Stimulated activated CD8-positive, alpha-beta memory T cell treated with anti-CD3 and anti-CD28 coated beads, Interleukin-4, amount 100 ng/mL, for 4 hours (primary cell): ENCODE results near the gene LY86.

ENCODE experiments used
- DNase-seq, 2 donors: peaks; one replicate each; pipeline ENCODE4 v3.0.0-alpha.2; 2020; ENCODE audit warnings: low read depth in 2 of 2, low spot score in 1 of 2

The LY86 gene

DNA sequence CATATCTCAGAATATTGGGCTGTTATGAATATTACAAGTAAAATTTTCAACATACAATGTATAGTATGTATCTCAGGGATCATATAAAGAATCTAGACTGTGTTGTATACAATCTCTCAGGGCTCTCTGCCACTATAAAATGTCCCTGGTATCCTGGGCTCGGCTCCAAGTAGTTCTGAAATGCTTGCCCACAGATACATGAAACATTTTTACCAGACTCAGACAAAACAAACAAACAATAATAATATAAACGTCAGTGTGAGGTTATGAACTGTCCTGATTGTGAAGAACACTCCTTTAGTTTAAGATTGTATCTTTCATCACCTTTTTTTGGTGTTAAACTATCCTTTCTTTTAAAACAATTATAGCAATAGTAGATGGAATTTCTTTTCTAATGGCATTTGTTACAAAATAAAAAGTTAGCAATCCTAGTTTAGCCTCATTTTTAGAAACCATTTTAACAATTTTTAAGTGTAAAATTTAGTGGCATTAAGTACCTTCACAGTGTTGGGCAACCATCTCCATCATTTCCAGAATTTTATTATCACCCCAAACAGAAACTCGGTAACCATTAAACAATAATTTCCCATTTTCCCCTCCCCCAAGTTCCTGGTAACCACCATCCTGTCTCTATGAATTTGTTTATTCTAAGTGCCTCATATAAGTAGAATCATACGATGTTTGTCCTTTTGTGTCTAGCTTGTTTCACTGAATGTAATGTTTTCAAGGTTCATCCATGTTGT lies 17.4 kb upstream of the LY86 start:
- DNase-seq = no peak

DNA sequence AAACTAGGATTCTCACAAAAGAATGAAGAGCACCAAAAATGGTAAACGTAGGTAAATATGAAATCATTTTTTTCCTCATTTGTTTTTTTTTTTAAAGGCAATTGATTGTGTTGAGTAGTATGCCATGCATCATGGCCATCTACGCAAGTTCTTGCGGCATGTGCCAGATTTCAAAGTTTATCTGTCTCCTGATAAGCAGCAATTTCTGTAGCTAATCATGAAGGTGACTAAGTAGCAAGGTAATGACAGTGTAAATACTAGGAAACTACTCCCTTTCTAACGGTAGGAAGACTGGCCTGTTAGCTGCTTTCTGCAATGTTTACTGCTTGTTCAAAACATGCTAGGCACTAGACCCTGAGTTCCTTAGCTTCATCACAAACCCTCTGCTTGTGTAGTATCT lies 13.4 kb upstream of the LY86 start:
- DNase-seq = no peak

DNA sequence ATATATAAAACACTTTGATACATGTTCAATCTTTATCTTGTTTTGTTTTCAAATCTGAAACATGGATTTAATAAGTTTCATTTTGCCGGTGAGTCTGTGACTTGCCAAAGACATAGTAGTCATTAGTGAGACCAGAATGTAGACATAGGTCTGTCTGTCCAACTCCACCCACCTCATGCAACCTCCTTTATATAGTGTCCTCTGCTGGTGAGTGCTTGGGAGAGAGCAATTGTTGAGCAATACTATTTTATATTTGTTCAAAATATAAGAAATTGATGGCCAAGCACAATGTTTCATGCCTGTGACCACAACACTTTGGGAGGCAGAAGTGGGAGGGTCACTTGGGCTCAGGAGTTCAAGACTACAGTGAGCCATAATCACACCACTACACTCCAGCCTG lies 10.8 kb upstream of the LY86 start:
- no peak for DNase-seq

DNA sequence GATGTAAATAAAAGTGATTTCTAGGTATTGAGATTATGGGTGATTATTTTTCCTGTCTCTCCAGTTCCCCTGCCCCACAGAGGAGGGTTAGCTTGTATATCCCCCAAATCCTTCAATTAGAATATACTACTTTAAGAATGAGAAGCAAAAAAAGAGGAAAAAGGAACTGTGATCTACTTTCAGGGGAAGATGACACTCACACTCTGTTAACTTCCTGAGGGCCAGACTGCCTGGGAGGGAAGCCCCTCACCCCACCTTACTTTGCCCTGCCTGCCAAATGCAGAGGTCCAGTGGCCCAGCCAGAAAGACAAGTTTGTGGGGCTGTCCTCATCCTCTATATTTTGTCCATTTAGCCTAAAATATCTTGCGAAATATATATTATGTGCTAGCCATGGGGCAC lies 9.2 kb upstream of the LY86 start:
- DNase-seq = no peak

DNA sequence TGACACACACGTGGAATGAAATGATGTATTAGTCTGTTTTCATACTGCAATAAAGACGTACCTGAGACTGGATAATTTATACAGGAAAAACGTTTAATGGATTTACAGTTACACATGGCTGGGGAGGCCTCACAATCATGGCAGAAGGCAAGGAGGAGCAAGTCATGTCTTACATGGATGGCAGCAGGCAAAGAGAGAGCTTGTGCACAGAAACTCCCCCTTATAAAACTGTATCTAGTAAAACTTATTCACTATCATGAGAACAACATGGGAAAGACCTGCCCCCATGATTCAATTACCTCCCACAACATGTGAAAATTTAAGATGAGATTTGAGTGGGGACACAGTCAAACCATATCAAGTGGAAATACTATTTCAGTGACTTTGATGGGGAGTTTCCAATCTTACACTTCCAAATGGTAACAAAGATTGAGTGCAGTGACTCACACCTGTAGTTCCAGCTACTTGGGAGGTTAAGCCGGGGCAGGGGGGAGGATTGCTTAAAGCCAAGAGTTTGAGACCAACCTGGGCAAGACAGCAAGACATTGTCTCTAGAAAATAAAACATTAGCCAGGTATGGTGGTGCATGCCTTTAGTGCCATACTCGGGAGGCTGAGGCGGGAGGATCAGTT lies 8.2 kb upstream of the LY86 start:
- DNase-seq = no peak

DNA sequence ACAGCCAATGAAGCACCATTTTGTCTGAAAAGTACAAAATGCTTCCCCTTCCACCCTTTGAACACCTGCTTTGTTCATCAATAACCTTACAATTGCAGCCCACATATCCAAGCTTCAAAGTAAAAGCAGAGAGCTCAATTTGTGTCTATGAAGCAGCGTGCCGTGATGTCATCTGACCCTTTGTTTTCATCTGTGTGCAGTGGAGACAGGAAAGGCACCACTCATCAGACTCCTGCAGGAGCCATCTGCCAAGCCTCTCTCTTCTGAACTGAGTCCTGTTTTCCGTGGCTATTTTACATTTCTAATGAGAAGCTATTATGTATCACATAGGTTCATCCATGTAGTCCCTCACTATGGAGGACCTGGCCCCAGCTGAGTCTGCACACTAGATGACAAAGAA lies 7.5 kb upstream of the LY86 start:
- DNase-seq = no peak

DNA sequence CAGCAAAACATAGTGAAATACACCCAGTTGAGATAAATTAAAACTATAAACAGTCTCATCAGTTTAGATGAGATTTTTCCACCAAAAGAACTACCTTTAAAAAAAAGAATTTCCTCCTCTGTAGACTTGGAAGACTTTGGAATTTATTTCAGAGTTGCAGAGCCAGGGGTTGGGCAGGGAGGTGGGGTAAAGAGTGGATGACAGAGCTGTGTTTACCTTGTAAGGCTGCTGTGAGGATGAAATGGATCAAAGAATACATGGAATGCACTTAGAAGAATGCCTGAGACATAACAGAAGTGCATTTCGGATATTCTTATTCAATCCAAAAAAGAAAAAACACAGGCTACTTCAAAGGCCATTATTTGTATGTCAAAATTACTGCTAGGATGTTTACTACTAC lies 6.4 kb upstream of the LY86 start:
- no peak for DNase-seq

DNA sequence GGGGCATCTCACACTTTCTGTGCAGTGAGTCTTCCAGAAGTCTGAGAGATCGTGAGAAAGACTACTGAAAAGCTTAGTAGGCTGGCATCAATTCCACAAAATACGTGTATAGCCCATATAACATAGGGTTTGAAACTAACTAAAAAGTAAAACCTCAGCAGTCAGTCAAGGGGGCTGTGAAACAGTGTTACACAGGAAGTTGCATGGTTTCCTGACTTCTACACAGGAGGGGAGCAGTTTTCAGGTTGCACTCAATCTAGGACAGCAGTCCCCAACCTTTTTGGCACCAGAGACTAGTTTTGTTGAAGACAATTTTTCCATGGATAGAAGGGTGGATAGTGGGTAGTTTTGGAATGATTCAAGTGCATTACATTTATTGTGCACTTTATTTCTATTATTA lies 4.7 kb upstream of the LY86 start:
- no peak for DNase-seq

DNA sequence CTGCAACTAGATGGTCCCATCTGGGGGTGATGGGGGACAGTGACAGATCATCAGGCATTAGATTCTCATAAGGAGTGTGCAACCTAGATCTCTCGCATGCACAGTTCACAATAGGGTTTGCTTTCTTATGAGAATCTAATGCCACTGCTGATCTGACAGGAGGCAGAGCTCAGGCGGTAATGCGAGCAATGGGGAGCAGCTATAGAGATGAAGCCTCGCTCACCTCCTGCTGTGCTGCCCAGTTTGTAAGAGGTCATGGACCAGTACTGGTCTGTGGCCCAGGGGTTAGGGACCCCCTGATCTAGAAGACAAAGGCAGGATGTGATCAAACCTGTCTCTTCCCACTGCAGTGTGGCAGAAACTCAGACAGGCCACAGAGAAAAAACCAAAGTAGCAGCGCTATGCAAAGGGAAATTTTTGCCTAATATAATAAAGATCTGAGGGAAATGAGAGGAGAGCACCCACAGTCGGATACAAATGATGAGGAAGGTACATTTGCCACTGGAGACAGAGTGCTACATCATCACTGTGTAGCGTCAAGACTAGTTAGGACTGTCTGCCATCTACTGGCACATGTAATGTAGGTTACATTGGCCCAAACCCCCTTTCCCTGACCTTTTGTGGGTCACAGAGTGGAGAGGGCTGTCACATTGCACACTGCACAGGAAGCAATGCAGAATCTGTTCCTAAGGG lies 4.1 kb upstream of the LY86 start:
- DNase-seq = no peak

DNA sequence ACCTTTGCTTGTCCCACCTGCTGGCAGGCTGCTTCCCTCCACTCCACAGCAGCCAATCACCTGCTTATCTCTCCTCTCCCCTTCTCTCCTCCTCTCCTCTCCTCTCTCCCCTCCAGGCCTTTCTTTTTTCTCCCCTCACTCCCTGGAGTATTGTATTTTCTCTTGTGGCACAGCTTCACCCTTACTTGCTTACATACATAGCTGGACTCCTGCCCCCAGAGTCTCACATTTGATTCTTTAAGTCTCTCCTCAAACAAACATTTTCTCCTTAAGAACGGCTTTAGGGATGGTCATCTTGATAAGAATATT lies 3.6 kb upstream of the LY86 start:
- DNase-seq = no peak

DNA sequence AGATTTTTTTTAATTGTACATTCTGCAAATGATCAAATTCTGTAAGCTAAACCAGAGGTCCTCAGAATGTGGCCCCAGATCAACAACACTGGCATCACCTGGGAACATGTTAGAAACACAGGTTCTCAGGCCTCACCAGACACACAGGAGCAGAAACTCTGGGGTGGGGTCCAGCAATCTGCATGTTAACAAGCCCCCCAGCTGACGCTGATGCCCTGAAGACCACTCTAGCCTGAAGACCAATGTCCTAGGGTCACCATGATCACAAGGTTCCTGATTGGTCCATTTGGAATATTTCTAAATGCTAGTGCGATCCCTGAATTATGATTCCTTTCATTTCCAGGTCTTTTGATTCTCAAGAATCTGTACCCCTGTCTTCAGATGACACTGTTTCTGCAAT lies 2.4 kb upstream of the LY86 start:
- no peak for DNase-seq

DNA sequence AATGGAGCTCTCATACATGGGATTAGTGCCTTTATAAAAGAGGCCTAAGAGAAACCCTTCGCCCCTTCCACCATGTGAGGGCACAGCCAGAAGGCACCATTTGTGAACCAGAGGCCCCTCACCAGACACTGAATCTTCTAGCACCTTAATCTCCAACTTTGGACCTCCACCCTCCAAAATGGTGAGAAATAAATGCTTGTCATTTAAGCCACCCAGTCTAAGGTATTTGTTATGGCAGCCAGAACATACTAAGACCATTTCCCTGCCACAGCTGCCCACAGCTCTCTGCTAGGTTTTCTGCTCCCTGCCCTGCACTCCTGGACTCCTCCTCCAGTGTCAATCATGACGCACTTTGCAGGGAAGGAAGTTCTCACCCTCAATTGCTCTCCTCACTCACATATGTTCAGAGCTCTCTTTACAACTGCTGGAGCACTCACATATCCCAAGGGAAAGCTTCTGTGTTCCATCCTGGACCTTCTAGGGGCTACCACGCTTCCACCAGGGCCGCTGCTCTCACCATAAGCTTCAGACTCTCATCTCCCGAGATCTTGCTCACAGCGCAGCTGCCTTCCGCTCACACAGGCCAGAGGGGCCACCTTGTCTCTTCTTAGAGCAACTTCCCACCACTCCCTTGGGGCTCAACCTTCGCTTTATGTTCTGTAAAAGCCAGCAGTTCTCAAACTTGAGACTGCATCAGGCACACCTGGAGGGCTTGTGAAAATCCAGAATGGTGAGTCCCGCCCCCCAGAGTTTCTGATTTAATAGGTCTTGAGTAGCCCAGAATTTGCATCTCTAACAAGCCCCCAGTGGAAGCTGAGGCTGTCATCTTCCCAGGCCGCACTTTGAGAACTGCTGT lies 1.6 kb upstream of the LY86 start:
- no peak for DNase-seq

DNA sequence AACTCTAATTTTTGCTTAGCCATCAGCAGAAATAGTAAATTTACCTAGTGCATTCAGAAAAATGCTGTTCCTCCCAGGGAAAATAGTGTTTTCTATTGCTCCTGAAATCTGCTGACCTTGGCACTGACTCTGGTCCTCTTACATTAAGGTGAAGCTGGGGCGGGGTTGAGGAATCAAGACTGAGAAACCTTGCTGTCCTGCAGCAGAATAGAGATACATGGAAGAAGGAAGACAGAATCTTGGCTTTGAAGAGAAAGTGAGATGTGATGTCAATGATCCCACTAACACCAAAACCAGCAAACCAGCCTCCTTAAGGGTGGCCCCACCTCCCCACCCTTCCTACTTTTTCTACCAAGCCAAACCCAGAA lies 840 bp upstream of the LY86 start:
- no peak for DNase-seq

DNA sequence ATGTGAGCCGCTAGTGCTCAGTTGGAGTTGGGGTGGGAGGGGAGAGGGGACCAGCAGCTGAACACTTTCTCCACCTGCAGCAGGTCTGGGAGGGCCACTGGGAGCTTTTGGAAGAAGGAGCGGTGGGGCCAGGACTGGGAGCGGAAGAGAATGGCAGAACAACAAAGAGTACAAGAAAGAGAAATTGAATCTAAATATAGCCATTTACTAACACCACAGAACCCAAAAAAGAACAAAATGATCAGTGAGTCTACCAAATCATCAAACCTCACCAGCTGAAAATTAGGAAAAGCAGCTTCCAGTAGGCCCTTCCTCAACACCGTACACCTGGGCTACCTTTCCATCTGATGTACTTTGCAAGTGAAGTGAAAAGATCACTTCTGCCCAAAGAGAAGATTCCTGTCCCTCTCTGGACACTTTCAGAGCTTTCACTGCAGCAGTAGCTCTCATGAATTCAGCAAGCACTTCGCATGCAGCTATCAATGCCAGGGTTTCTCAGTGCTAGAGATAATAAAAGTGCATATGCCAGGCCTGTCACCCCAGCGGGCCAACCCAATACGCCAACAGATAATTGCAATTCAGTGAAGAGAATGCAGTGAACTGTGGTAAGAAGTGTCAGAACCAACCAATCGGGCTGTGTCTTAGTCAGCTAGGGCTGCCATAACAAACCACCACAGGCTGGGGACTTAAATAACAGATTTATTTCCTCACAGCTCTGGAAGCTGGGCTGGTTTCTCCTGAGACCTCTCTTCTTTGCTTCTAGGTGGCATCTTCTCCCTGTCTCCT lies 597 bp downstream of the LY86 start:
- no peak for DNase-seq

DNA sequence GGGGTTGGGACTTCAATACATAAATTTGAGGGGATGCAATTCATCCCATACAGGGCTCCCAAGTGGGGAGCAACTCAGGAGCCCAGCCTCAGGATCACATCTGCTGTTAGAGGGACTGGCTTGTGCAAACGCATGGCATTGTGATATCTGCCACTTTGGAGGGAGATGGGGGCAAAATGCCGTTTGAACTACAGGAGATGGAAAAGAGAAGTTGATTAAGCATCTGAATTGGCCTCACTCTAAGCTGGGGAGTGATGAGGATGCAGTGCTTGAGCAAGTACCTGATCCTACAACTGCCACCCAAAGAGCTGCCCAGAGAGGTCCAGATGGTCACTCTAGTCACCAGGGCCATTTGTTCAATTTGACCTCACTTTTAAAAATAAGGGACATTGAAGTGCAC lies 2.0 kb downstream of the LY86 start:
- no peak for DNase-seq

DNA sequence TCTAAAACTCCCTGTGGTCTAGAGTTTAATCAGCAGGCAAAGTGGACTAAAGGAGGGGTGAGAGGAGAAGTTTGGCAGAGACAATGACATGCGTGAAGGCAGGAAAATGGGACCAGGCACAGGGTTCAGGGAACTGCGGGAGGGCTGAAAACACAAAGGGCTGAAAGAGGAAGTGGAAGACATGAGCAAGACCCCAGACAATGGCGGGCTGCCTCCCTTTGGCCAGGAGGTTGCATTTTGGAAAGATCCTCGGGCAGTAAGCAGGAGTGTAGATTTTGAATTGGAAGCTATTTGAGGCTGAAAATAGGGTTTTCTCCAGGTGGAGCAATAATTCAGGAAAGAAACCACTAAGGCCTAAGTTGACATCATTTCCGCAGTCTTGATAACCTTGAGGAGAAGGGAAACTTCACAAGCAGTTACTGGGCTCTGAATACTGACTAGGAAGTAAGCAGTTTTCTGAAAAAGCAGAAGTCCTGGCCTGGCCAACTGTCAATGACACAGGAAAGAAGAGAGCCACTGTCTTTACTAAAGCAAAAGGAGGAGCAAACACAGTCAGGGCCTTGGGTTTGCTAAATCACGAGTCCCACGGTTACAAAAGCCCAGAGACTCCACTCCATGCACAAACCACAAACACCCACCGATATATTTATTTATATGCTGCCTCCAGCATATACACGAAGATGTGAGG lies 3.4 kb downstream of the LY86 start:
- DNase-seq = no peak

DNA sequence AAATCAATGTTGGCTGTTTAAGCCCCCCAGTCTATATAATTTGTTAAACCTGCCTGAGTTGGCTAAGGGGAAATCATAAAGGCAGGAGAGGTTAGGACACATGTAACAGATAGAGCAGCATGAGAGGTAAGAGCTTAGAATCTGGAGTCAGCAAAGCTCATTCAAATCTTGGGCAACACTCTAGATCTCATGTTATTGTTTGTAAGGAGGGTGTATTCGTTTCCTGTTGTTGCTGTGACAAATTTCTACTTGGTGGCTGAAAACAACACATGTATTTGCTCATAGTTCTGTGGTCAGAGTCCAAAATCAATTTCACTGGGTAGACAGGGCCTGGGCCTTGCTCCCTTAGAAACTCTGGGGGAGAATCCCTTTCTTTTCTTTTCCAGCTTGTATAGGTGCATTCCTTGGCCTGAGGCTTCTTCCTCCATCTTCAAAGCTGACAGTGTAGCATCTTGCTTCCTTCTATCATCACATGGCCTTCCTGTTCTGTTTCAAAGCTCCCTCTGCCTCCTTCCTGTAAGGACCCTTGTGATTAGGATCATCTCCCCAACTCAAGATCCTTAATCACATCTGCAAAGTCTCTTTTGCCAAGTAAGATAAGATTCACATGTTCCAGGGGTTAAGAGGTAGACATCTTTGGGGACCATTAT lies 4.4 kb downstream of the LY86 start:
- DNase-seq = no peak

DNA sequence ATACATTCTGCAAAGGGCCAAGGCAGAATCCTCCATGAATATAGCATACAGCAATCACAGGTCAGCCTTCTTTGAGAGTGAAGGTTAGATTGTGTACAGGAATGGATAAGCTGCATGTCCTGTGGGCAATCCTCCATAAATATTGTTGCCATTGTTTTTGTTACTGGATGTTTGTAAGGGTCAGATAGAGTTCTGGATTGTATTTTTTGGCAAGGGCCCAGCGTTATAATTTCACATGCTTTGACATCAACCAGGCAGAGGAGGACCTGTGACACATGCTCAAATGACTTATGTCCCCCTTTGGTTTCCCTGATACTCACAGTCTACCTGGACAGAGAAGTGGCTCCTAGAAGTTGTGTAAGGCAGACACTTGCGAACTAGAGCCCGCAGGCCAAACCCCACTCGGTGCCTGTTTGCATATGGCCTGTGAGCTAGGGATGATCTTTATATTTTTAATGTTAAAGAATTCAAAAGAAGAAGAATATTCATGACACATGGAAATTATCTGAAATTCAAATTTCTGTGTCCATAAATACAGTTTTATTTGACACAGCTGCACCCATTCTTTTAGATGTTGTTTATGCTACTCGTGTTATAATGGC lies 5.4 kb downstream of the LY86 start:
- no peak for DNase-seq

DNA sequence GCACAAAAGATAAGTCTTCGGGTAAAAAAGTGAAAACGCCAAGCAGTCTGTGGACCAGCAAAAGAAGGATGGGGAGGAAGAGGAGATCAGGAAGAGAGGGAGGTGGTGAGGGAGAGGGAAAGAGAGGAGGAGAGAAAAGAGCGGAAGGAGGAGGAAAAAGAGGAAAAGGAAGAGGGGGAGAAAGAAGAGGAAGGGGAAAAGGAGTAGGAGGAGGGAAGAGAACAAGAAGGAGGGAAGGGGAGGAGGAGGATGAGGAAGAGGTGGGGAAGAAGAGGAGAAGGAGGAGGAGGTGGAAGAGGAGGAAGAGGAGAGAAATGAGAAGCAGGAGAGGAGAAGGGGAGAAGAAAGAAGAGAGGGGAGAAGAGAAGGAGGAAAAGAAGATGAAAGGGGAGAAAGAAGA lies 6.5 kb downstream of the LY86 start:
- DNase-seq = no peak

DNA sequence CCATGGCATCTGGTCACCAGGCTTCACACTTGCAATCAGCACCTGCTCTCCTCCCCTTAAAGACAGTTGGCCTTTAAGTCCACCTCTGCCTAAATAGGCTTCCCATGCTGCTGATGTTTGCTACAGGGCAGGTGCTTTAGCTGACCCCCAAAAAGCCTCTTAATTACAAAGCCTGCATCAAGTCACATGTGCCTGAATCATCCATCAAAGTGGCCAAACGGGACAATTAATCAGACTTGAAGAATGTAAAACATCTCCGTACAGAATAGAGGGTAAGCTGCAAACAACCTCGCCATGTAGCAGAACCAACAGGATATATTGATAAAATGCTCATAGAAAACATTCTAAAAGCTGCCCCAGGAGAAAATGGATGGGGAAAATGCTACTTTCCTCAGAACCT lies 7.4 kb downstream of the LY86 start:
- no peak for DNase-seq
